Sigmoid colon (tissue), 4 donors: ENCODE measurements around the gene UBIAD1.

Source experiments
- CTCF ChIP-seq, 4 experiments: fragments of 450-650 bp in 3 of 4; fragments of 200-600 bp in 1 of 4; IDR thresholded peaks; one replicate each; pipeline ENCODE4 v1.5.1; 2016 to 2019; ENCODE audit warnings: antibody characterized with exemption in 4 of 4, mild to moderate bottlenecking in 3 of 4, moderate library complexity in 2 of 4
- POLR2A ChIP-seq, 2 donors: fragments of 450-650 bp; IDR thresholded peaks; one replicate each; pipeline ENCODE4 v1.6.1; 2016; ENCODE audit warnings: antibody characterized with exemption in 2 of 2, mild to moderate bottlenecking in 2 of 2, moderate library complexity in 2 of 2
- POLR2AphosphoS5 ChIP-seq, 4 donors: sonication (generic); formaldehyde crosslinking; IDR thresholded peaks; one replicate each; pipeline ENCODE4 v1.6.1; 2017; ENCODE audit warnings: antibody characterized with exemption in 4 of 4

GRCh38 chr1:11256299-11256698 is 16.7 kb upstream of the UBIAD1 start:
- no peak for TF ChIP-seq POLR2A (IDR thresholded peaks at IDR 0.05)
- no peak for TF ChIP-seq CTCF (IDR thresholded peaks at IDR 0.05)
- TF ChIP-seq POLR2AphosphoS5 (IDR thresholded peaks at IDR 0.05), result no peak
